ENCODE data around the gene OIT3. TPM values are rescaled to one million over a fixed set of nuclear protein-coding genes. Genes with fewer than 3 reads are reported as not detected.
"Not testable (repeated sequence)": the region's sequence is repeated elsewhere in the genome, so short reads cannot be mapped to it uniquely, and the experiment has no call there.

The OIT3 gene
- polyA plus RNA-seq, 3 donors from 2014 or later, result not detected

GRCh38 chr10:72912736-72913135, 19.2 kb downstream of the OIT3 start:
- no peaks in the 10 kb centered on the region for H3K4me1 Mint-ChIP-seq
- no peak overlapping the region for H3K27ac Mint-ChIP-seq
- H3K27me3 Mint-ChIP-seq (ENCODE audit: low read depth in 3 of 3), result peaks cover 0 to 3% (median 0%) of the 10 kb centered on the region in 3 donors
- no peak for DNase-seq
- H3K9me3 Mint-ChIP-seq, result no peaks in the 10 kb centered on the region
- no peaks in the 10 kb centered on the region for H3K36me3 Mint-ChIP-seq
- no peak overlapping the region for H3K4me3 Mint-ChIP-seq

- Mint-ChIP-seq H3K4me1 (no peaks in the 10 kb centered on the region), H3K4me3 (no peak overlapping the region), H3K27me3 (ENCODE audit: low read depth in 3 of 3) (peaks cover 0 to 4% (median 0%) of the 10 kb centered on the region in 3 donors), H3K36me3 (no peaks in the 10 kb centered on the region), H3K9me3 (no peaks in the 10 kb centered on the region), H3K27ac (no peak overlapping the region)
- no peak for DNase-seq
These were observed 19.7 kb downstream of the OIT3 start for GRCh38 chr10:72913287-72913686.

DNA sequence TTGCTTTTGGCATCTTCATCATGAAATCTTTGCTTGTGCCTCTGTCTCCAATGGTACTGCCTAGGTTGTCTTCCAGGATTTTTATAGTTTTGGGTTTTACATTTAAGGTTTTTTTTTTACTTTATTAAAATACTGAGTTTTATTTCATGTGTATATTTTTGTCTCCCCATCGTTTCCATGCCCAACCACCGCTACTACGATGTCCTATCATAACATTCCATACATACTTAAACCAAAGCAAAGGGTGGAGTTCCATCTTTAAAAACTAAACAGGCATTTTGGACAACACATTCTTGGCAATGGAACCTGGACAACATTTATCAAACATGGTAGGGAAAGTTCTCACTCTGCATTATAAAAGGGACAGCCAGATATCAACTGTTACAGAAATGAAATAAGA, 23.7 kb downstream of the OIT3 start:
- H3K4me1 Mint-ChIP-seq, H3K36me3 Mint-ChIP-seq, H3K27ac Mint-ChIP-seq, H3K4me3 Mint-ChIP-seq, DNase-seq: not testable (repeated sequence)
- Mint-ChIP-seq H3K9me3 (peaks cover 4 to 16% (median 13%) of the 10 kb centered on the region in 6 donors), H3K27me3 (ENCODE audit: low read depth in 3 of 3) (peaks cover 0 to 14% (median 10%) of the 10 kb centered on the region in 3 donors)

GRCh38 chr10:72917803-72918332, 24.3 kb downstream of the OIT3 start:
- Mint-ChIP-seq H3K9me3 (peaks cover 6 to 21% (median 17%) of the 10 kb centered on the region in 6 donors), H3K27me3 (ENCODE audit: low read depth in 3 of 3) (peaks cover 0 to 14% (median 13%) of the 10 kb centered on the region in 3 donors)
- not testable (repeated sequence) for H3K36me3 Mint-ChIP-seq, DNase-seq, H3K4me1 Mint-ChIP-seq, H3K4me3 Mint-ChIP-seq, H3K27ac Mint-ChIP-seq

- no peaks in the 10 kb centered on the region for H3K4me1 Mint-ChIP-seq
- H3K27ac Mint-ChIP-seq, result no peak overlapping the region
- DNase-seq, result no peak
These were observed 24.8 kb downstream of the OIT3 start for GRCh38 chr10:72918352-72918751.

DNA sequence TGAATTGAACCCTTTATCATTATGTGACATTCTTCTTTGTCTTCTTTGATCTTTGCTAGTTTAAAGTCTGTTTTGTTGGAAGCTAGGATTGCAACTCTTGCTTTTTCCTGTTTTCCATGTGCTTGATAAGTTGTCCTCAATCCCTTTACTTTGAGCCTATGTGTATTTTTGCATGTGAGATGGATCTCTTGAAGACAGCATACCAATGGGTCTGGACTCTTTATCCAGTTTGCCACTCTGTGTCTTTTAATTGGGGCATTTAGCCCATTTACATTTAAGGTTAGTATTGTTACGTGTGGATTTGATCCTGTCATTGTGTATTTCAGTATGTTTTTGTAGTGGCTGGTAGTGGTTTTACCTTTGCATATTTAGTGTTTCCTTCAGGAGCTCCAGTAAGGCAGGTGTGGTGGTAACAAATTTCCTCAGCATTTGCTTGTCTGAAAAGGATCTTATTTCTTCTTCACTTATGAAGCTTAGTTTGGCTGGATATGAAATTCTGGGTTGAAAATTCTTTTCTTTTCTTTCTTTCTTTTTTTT, 27.7 kb downstream of the OIT3 start:
- not testable (repeated sequence) for H3K4me1 Mint-ChIP-seq, H3K4me3 Mint-ChIP-seq, DNase-seq, H3K27ac Mint-ChIP-seq, H3K36me3 Mint-ChIP-seq
- H3K27me3 Mint-ChIP-seq (ENCODE audit: low read depth in 3 of 3), result peaks cover 0 to 20% (median 12%) of the 10 kb centered on the region in 3 donors
- H3K9me3 Mint-ChIP-seq, result peaks cover 6 to 21% (median 17%) of the 10 kb centered on the region in 6 donors

More at GRCh38 chr10:72918352-72918751, 24.8 kb downstream of the OIT3 start:
- H3K4me3 Mint-ChIP-seq, result no peak overlapping the region
- H3K9me3 Mint-ChIP-seq, result peaks cover 6 to 21% (median 17%) of the 10 kb centered on the region in 6 donors
- peaks cover 0 to 14% (median 14%) of the 10 kb centered on the region in 3 donors for H3K27me3 Mint-ChIP-seq (ENCODE audit: low read depth in 3 of 3)
- H3K36me3 Mint-ChIP-seq, result peaks cover 0 to 7% (median 0%) of the 10 kb centered on the region in 3 donors

DNA sequence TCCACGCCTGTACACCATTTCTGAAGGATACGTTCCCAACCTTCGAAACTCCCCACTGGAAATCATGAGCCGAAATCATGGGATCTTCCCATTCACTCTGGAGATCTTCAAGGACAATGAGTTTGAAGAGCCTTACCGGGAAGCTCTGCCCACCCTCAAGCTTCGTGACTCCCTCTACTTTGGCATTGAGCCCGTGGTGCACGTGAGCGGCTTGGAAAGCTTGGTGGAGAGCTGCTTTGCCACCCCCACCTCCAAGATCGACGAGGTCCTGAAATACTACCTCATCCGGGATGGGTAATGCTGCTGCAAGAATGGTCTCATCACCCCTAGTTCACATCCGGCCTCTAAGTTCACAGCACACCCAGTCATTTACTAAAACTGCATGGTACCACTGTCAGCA, 30.8 kb downstream of the OIT3 start:
- H3K4me3 Mint-ChIP-seq, result no peak overlapping the region
- no peak overlapping the region for H3K27ac Mint-ChIP-seq
- no peak for DNase-seq
- peaks cover 0 to 16% (median 7%) of the 10 kb centered on the region in 3 donors for H3K27me3 Mint-ChIP-seq (ENCODE audit: low read depth in 3 of 3)
- no peaks in the 10 kb centered on the region for H3K4me1 Mint-ChIP-seq
- H3K36me3 Mint-ChIP-seq, result peaks cover 0 to 7% (median 0%) of the 10 kb centered on the region in 3 donors
- peaks cover 6 to 21% (median 17%) of the 10 kb centered on the region in 6 donors for H3K9me3 Mint-ChIP-seq

- no peaks in the 10 kb centered on the region for H3K4me1 Mint-ChIP-seq
- H3K4me3 Mint-ChIP-seq, result no peak overlapping the region
- peaks cover 0 to 13% (median 0%) of the 10 kb centered on the region in 3 donors for H3K27me3 Mint-ChIP-seq (ENCODE audit: low read depth in 3 of 3)
- DNase-seq, result no peak
- H3K9me3 Mint-ChIP-seq, result peaks cover 4 to 13% (median 11%) of the 10 kb centered on the region in 6 donors
- no peak overlapping the region for H3K27ac Mint-ChIP-seq
- peaks cover 0 to 7% (median 0%) of the 10 kb centered on the region in 3 donors for H3K36me3 Mint-ChIP-seq
These were observed 32.5 kb downstream of the OIT3 start for GRCh38 chr10:72925951-72926465.

- H3K27me3 Mint-ChIP-seq (ENCODE audit: low read depth in 3 of 3), result peaks cover 0 to 7% (median 0%) of the 10 kb centered on the region in 3 donors
- H3K4me1 Mint-ChIP-seq, result no peaks in the 10 kb centered on the region
- no peak for DNase-seq
- H3K27ac Mint-ChIP-seq, result no peak overlapping the region
- peaks cover under 1 to 2% (median 1%) of the 10 kb centered on the region in 6 donors for H3K9me3 Mint-ChIP-seq
- H3K36me3 Mint-ChIP-seq, result peaks cover 0 to under 1% (median 0%) of the 10 kb centered on the region in 3 donors
- H3K4me3 Mint-ChIP-seq, result no peak overlapping the region
These were observed 33.9 kb downstream of the OIT3 start for GRCh38 chr10:72927485-72927884.

GRCh38 chr10:72928798-72929197, 35.3 kb downstream of the OIT3 start:
- peaks cover 0 to 2% (median 0%) of the 10 kb centered on the region in 3 donors for H3K27me3 Mint-ChIP-seq (ENCODE audit: low read depth in 3 of 3)
- H3K27ac Mint-ChIP-seq, result no peak overlapping the region
- peaks cover 0 to 1% (median 0%) of the 10 kb centered on the region in 6 donors for H3K9me3 Mint-ChIP-seq
- no peak overlapping the region for H3K4me3 Mint-ChIP-seq
- no peak for DNase-seq
- no peaks in the 10 kb centered on the region for H3K36me3 Mint-ChIP-seq
- no peaks in the 10 kb centered on the region for H3K4me1 Mint-ChIP-seq

DNA sequence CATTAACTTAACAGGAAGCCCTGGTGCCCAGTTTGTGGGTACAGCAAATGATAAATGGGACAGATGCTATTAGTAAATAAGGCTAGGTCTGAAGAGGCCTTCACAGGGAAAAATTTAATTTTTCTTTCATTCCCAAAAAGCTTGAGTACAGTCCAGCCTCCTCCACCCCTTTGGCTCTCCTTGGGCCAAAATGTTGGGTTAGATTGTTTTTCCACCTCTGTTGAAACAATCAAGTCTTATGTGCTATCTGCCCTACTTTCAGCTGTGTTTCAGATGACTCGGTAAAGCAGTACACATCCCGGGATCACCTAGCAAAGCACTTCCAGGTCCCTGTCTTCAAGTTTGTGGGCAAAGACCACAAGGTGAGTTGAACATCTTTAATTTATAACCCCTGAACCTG, 36.7 kb downstream of the OIT3 start:
- Mint-ChIP-seq H3K27me3 (ENCODE audit: low read depth in 3 of 3) (no peaks in the 10 kb centered on the region), H3K36me3 (no peaks in the 10 kb centered on the region), H3K4me1 (no peaks in the 10 kb centered on the region), H3K27ac (no peak overlapping the region), H3K4me3 (no peak overlapping the region), H3K9me3 (peaks cover 0 to 1% (median 0%) of the 10 kb centered on the region in 6 donors)
- no peak for DNase-seq

DNA sequence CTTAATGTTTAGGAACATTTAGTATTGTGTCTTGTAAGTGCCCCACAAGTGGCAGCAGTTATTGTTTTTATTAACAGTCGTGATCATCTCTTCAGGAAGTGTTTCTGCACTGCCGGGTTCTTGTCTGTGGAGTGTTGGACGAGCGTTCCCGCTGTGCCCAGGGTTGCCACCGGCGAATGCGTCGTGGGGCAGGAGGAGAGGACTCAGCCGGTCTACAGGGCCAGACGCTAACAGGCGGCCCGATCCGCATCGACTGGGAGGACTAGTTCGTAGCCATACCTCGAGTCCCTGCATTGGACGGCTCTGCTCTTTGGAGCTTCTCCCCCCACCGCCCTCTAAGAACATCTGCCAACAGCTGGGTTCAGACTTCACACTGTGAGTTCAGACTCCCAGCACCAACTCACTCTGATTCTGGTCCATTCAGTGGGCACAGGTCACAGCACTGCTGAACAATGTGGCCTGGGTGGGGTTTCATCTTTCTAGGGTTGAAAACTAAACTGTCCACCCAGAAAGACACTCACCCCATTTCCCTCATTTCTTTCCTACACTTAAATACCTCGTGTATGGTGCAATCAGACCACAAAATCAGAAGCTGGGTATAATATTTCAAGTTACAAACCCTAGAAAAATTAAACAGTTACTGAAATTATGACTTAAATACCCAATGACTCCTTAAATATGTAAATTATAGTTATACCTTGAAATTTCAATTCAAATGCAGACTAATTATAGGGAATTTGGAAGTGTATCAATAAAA, 38.9 kb downstream of the OIT3 start:
- Mint-ChIP-seq H3K27me3 (ENCODE audit: low read depth in 3 of 3) (peaks cover 0 to 5% (median 0%) of the 10 kb centered on the region in 3 donors), H3K4me1 (no peaks in the 10 kb centered on the region), H3K36me3 (no peaks in the 10 kb centered on the region), H3K27ac (no peak overlapping the region), H3K9me3 (peaks cover 0 to 1% (median 0%) of the 10 kb centered on the region in 6 donors), H3K4me3 (no peak overlapping the region)
- no peak for DNase-seq

GRCh38 chr10:72935361-72935760, 41.8 kb downstream of the OIT3 start:
- Mint-ChIP-seq H3K27ac (no peak overlapping the region), H3K27me3 (ENCODE audit: low read depth in 3 of 3) (peaks cover 0 to 5% (median 2%) of the 10 kb centered on the region in 3 donors), H3K36me3 (no peaks in the 10 kb centered on the region), H3K4me3 (no peak overlapping the region), H3K9me3 (no peaks in the 10 kb centered on the region), H3K4me1 (no peaks in the 10 kb centered on the region)
- no peak for DNase-seq

Data from immature natural killer cell (primary cell).